Left lung (tissue), 10 donors: Measurements from ENCODE around the gene VSTM4. TPM values are rescaled to one million over a fixed set of nuclear protein-coding genes. Genes with fewer than 3 reads are reported as not detected.

Experiments used
- ATAC-seq: fragments of 200-7000 bp; cut with Tn5 transposase; one replicate; pipeline ENCODE4 v1.9.1; 2020; ENCODE audit warnings: moderate library complexity
- DNase-seq, 4 donors: peaks; one replicate each; pipeline ENCODE4 v3.0.0-alpha.2; 2013 to 2020
- H3K27ac ChIP-seq, 2 donors: fragments of 200-600 bp; sonication (generic) in 1 of 2; one replicate each; pipeline versions ENCODE4 v1.5.0 to v1.8.0; 2020 to 2021
- H3K27me3 ChIP-seq, 2 donors: fragments of 200-600 bp; sonication (generic) in 1 of 2; one replicate each; pipeline versions ENCODE4 v1.5.0 to v1.8.0; 2020 to 2021
- H3K36me3 ChIP-seq, 2 donors: fragments of 200-600 bp; sonication (generic) in 1 of 2; one replicate each; pipeline versions ENCODE4 v1.5.0 to v1.8.0; 2020 to 2021
- H3K4me1 ChIP-seq, 2 donors: fragments of 200-600 bp; one replicate each; pipeline ENCODE4 v1.8.0; 2021
- H3K4me3 ChIP-seq, 2 donors: fragments of 200-600 bp; sonication (generic) in 1 of 2; one replicate each; pipeline versions ENCODE4 v1.5.0 to v1.8.0; 2020 to 2021; ENCODE audit warnings: mild to moderate bottlenecking in 1 of 2
- H3K9me3 ChIP-seq, 2 donors: fragments of 200-600 bp; sonication (generic) in 1 of 2; one replicate each; pipeline versions ENCODE4 v1.5.0 to v1.8.0; 2020 to 2021
- intact Hi-C, 2 donors: fragments of 100-400 bp; cut with DNase I; formaldehyde crosslinking; loops; one replicate each; pipeline versions ENCODE4 v1.11.2 to v1.14.2; 2022
- polyA plus RNA-seq, 6 donors: library from polyadenylated mRNA; unstranded; fragments of 120-200 nt; gene quantifications; one replicate each; pipeline ENCODE4 v1.2.1, GENCODE V29; 2013; ENCODE audit not compliant: insufficient read length in 6 of 6
- total RNA-seq, 2 donors: library from RNA; stranded (reverse); fragmentation: NEBNext Ultra II Directional; extraction: Animal tissue kit (Norgen Biotek cat#: 25700); gene quantifications; one replicate each; pipeline ENCODE4 v1.2.1, GENCODE V29; 2021
- TF ChIP-seq, protein P1 (sequence below), 2 donors: fragments of 200-600 bp; sonication (generic) in 1 of 2; IDR thresholded peaks; one replicate each; pipeline versions ENCODE4 v1.5.0 to v1.8.0; 2021; ENCODE audit warnings: antibody characterized with exemption in 2 of 2
- donor health status: DM: no; HTN: yes; CAD: no.
- donor health status: DM: no; HTN: no; CAD: no.

VSTM4 gene
- total and polyA plus RNA-seq, 8 donors = 11.0 to 36.9 (median 30.8) TPM

DNA sequence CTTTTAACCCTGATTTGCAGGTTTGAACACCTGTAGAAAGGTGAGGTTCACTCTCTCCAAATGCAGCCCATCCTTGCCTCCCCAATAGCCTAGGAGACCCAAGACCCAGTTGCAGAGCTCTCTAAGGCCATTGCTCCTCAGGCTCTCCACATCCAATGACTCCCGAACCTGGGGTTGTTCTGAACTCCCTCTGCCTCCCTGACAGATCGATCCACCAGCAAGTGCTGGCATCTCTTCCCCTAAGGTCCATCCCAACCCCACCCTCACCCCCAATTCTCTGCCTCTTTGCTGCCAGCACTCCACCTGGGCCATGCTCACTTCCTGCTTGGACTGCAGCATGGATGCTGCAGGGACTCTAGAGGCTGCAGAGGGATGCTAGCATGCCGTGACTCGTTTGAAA lies 37.8 kb upstream of the VSTM4 start:
- Histone ChIP-seq H3K4me1 (no peaks in the 10 kb centered on the region), H3K36me3 (peaks cover 0 to 4% of the 10 kb centered on the region in 2 donors), H3K9me3 (no peaks in the 10 kb centered on the region), H3K27me3 (no peaks in the 10 kb centered on the region), H3K27ac (no peak overlapping the region), H3K4me3 (no peak overlapping the region)
- TF ChIP-seq, protein P1, sequence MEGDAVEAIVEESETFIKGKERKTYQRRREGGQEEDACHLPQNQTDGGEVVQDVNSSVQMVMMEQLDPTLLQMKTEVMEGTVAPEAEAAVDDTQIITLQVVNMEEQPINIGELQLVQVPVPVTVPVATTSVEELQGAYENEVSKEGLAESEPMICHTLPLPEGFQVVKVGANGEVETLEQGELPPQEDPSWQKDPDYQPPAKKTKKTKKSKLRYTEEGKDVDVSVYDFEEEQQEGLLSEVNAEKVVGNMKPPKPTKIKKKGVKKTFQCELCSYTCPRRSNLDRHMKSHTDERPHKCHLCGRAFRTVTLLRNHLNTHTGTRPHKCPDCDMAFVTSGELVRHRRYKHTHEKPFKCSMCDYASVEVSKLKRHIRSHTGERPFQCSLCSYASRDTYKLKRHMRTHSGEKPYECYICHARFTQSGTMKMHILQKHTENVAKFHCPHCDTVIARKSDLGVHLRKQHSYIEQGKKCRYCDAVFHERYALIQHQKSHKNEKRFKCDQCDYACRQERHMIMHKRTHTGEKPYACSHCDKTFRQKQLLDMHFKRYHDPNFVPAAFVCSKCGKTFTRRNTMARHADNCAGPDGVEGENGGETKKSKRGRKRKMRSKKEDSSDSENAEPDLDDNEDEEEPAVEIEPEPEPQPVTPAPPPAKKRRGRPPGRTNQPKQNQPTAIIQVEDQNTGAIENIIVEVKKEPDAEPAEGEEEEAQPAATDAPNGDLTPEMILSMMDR (IDR thresholded peaks at IDR 0.05) = no peak
- DNase-seq (no peak), ATAC-seq (no peak)
- intact Hi-C loops = no loop called here

DNA sequence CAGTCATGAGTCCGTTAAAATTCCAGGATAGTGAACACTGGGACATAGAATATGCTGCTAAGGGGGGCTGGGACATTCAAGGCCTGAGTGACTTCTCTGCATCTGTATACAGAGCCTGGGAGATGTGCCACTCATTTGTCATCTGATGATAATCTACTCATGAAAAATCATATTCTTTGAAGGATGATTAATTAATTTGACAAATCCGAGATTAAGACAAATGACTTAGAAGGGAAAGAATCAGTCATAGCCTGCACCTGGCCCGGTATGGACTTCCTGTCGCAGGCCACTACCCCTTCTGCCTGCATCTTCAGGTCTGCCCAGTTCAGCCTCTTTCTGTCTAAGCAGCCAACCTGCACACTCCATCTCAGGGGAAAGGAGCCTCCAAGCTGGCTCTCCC lies 37.3 kb upstream of the VSTM4 start:
- Histone ChIP-seq H3K27ac (no peak overlapping the region), H3K4me3 (no peak overlapping the region), H3K4me1 (no peaks in the 10 kb centered on the region), H3K27me3 (no peaks in the 10 kb centered on the region), H3K36me3 (peaks cover 0 to 4% of the 10 kb centered on the region in 2 donors), H3K9me3 (peaks cover 0 to 4% of the 10 kb centered on the region in 2 donors)
- ATAC-seq = no peak
- intact Hi-C loops = no loop called here
- no peak for DNase-seq
- TF ChIP-seq, protein P1 (IDR thresholded peaks at IDR 0.05) = no peak

DNA sequence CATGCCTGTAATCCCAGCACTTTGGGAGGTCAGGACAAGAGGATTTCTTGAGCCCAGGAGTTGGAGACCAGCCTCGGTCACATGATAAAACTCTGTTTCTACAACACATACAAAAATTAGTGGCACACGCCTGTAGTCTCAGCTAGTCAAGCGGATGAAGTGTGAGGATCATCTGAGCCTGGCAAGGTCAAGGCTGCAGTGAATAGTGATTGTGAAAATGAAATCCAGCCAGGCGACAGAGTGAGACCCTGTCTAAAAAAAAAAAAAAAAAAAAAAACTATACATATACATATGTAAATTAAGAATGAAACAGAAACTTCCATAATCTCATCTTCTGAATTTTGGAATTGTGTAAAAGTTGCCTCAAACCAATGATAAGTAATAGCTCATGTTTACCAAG lies 36.7 kb upstream of the VSTM4 start:
- Histone ChIP-seq H3K27me3 (no peaks in the 10 kb centered on the region), H3K36me3 (peaks cover 0 to 4% of the 10 kb centered on the region in 2 donors), H3K4me1 (no peaks in the 10 kb centered on the region), H3K9me3 (peaks cover 0 to 10% of the 10 kb centered on the region in 2 donors), H3K27ac (no peak overlapping the region), H3K4me3 (no peak overlapping the region)
- intact Hi-C loops = no loop called here
- no peak for ATAC-seq
- TF ChIP-seq, protein P1 (IDR thresholded peaks at IDR 0.05) = no peak
- no peak for DNase-seq

DNA sequence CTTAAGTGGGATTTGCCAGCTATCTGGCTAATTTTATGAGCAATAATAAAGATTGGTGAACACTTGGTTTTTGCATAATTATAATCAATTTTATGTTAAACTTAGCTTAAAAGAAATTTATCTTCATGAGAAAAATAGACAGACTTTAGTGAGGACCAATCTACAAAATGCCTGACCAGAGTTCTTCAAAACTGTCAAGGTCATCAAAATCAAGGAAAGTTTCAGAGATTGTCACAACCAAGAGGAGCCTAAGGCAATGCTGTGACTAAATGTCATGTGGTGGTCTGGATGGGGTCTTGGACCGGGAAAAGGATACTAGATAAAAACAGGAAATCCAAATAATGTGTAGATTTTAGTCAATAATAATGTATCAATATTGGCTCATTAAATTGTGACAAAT lies 36.2 kb upstream of the VSTM4 start:
- Histone ChIP-seq H3K27ac (no peak overlapping the region), H3K4me1 (no peaks in the 10 kb centered on the region), H3K9me3 (peaks cover 0 to 14% of the 10 kb centered on the region in 2 donors), H3K4me3 (no peak overlapping the region), H3K36me3 (peaks cover 0 to 4% of the 10 kb centered on the region in 2 donors), H3K27me3 (no peaks in the 10 kb centered on the region)
- intact Hi-C loops = no loop called here
- TF ChIP-seq, protein P1 (IDR thresholded peaks at IDR 0.05) = no peak
- DNase-seq = no peak
- no peak for ATAC-seq

DNA sequence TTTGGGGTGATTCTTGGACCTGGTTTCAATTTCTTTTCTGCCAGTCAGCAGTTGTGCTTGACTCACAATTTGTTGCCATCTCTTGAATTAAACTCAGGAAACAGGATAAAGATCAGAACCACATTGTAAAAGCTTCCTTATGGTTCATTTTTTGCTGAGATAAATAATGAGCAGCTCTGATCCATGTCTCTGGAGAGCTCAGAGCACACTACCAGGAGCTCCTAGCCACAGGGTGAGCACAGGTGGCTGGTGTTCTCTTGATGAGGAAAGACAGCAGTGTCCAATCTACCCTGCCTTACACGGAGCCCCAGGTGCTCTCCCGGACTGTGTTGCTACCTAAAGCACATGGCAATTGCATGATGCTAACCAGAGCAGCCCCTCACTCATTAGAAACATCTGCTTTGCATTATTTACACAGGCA lies 35.7 kb upstream of the VSTM4 start:
- TF ChIP-seq, protein P1 (IDR thresholded peaks at IDR 0.05) = no peak
- Histone ChIP-seq H3K9me3 (peaks cover 0 to 14% of the 10 kb centered on the region in 2 donors), H3K27me3 (no peaks in the 10 kb centered on the region), H3K4me1 (no peaks in the 10 kb centered on the region), H3K4me3 (no peak overlapping the region), H3K27ac (no peak overlapping the region), H3K36me3 (peaks cover 0 to 4% of the 10 kb centered on the region in 2 donors)
- intact Hi-C loops = no loop called here
- ATAC-seq = no peak
- no peak for DNase-seq
